Liver (tissue), 9 donors: Measurements from ENCODE around the gene PTPMT1. TPM values are rescaled to one million over a fixed set of nuclear protein-coding genes. Genes with fewer than 3 reads are reported as not detected.

Experiments used
- DNase-seq: peaks from one replicate; pipeline ENCODE4 v3.0.0-alpha.2; 2017; ENCODE audit warnings: low spot score
- H3K27ac ChIP-seq, 2 donors: one replicate each; pipeline ENCODE4 v1.7.0; 2013; ENCODE audit warnings: inconsistent platforms in 2 of 2, low read length in 2 of 2, control low read depth in 1 of 2, low read depth in 1 of 2, mild to moderate bottlenecking in 1 of 2
- H3K27me3 ChIP-seq, 4 donors: one replicate each; pipeline versions ENCODE4 v1.6.1 to v1.7.0; 2013; ENCODE audit warnings: low read length in 3 of 4, inconsistent platforms in 1 of 4, mild to moderate bottlenecking in 1 of 4, moderate library complexity in 1 of 4; ENCODE audit not compliant: control insufficient read depth in 4 of 4, insufficient read depth in 4 of 4
- H3K36me3 ChIP-seq, 4 donors: one replicate each; pipeline versions ENCODE4 v1.6.1 to v1.7.0; 2013; ENCODE audit warnings: low read length in 3 of 4, mild to moderate bottlenecking in 3 of 4, low read depth in 1 of 4, moderate library complexity in 1 of 4; ENCODE audit not compliant: control insufficient read depth in 4 of 4, insufficient read depth in 3 of 4
- H3K4me1 ChIP-seq, 4 donors: one replicate each; pipeline versions ENCODE4 v1.6.1 to v1.7.0; 2013; ENCODE audit warnings: low read length in 3 of 4, mild to moderate bottlenecking in 3 of 4, moderate library complexity in 1 of 4; ENCODE audit not compliant: control insufficient read depth in 4 of 4, insufficient read depth in 4 of 4
- H3K4me3 ChIP-seq, 3 donors: one replicate each; pipeline versions ENCODE4 v1.6.1 to v1.7.0; 2013; ENCODE audit warnings: low read length in 3 of 3, control low read depth in 1 of 3, low read depth in 1 of 3, mild to moderate bottlenecking in 1 of 3
- H3K9ac ChIP-seq, 2 donors: one replicate each; pipeline ENCODE4 v1.7.0; 2013; ENCODE audit warnings: low read length in 2 of 2, mild to moderate bottlenecking in 2 of 2, moderate library complexity in 2 of 2, control low read depth in 1 of 2, low read depth in 1 of 2
- H3K9me3 ChIP-seq, 4 donors: one replicate each; pipeline versions ENCODE4 v1.6.1 to v1.7.0; 2013; ENCODE audit warnings: low read length in 3 of 4; ENCODE audit not compliant: control insufficient read depth in 4 of 4
- EGR1 ChIP-seq, 2 donors: IDR thresholded peaks; 2 replicates each; pipeline ENCODE4 v1.6.1; 2016 to 2018; ENCODE audit warnings: antibody characterized with exemption in 2 of 2, low read depth in 2 of 2
- FOXA1 ChIP-seq: IDR thresholded peaks from 2 replicates; pipeline ENCODE4 v1.6.1; 2016; ENCODE audit warnings: antibody characterized with exemption
- FOXA2 ChIP-seq: IDR thresholded peaks from 2 replicates; pipeline ENCODE4 v1.6.1; 2016; ENCODE audit warnings: antibody characterized with exemption
- GABPA ChIP-seq, 2 donors: IDR thresholded peaks in 1 of 2; conservative IDR thresholded peaks in 1 of 2; 2 replicates each; pipeline ENCODE4 v1.6.1; 2016; ENCODE audit warnings: antibody characterized with exemption in 2 of 2, mild to moderate bottlenecking in 1 of 2, moderate library complexity in 1 of 2
- HNF4A ChIP-seq, 2 donors: conservative IDR thresholded peaks; 2 replicates each; pipeline ENCODE4 v1.6.1; 2016; ENCODE audit warnings: antibody characterized with exemption in 2 of 2, mild to moderate bottlenecking in 2 of 2
- HNF4G ChIP-seq: IDR thresholded peaks from 2 replicates; pipeline ENCODE4 v1.6.1; 2016; ENCODE audit warnings: antibody characterized with exemption
- JUND ChIP-seq, 2 donors: IDR thresholded peaks; 2 replicates each; pipeline ENCODE4 v1.6.1; 2016; ENCODE audit warnings: antibody characterized with exemption in 2 of 2
- NR2F2 ChIP-seq: IDR thresholded peaks from 2 replicates; pipeline ENCODE4 v1.6.1; 2016; ENCODE audit warnings: antibody characterized with exemption
- RAD21 ChIP-seq, 2 donors: IDR thresholded peaks; 2 replicates each; pipeline ENCODE4 v1.6.1; 2016; ENCODE audit warnings: antibody characterized with exemption in 2 of 2, mild to moderate bottlenecking in 2 of 2
- REST ChIP-seq: IDR thresholded peaks from 2 replicates; pipeline ENCODE4 v1.6.1; 2016; ENCODE audit warnings: antibody characterized with exemption, mild to moderate bottlenecking
- RXRA ChIP-seq, 2 donors: IDR thresholded peaks; 2 replicates each; pipeline ENCODE4 v1.6.1; 2017 to 2018; ENCODE audit warnings: antibody characterized with exemption in 2 of 2, mild to moderate bottlenecking in 1 of 2
- SP1 ChIP-seq: IDR thresholded peaks from 2 replicates; pipeline ENCODE4 v1.6.1; 2018; ENCODE audit warnings: antibody characterized with exemption, mild to moderate bottlenecking
- TAF1 ChIP-seq: conservative IDR thresholded peaks from 2 replicates; pipeline ENCODE4 v1.6.1; 2016; ENCODE audit warnings: antibody characterized with exemption, mild to moderate bottlenecking
- YY1 ChIP-seq: IDR thresholded peaks from 2 replicates; pipeline ENCODE4 v1.6.1; 2016; ENCODE audit warnings: antibody characterized with exemption, mild to moderate bottlenecking
- WGBS: extraction: QIAGEN DNeasy Blood & Tissue Kit; methylation state at CpG from one replicate; pipeline ENCODE4 v1.1.7; 2013; 5-methylcytosine and 5-hydroxymethylcytosine counted together
- polyA plus RNA-seq, 2 donors: library from polyadenylated mRNA; stranded (reverse) in 1 of 2; unstranded in 1 of 2; fragments of 200-250 nt in 1 of 2; fragments of >200 nt in 1 of 2; fragmentation: Nextera tagmentation in 1 of 2; extraction: Ambion mirVana in 1 of 2; gene quantifications; one replicate each; pipeline versions ENCODE4 v1.2.1 to v1.2.3, GENCODE V29; 2013 to 2015
- total RNA-seq, 2 donors: library from RNA; depleted of rRNA; stranded (reverse); fragments of >200 nt; gene quantifications; one replicate each; pipeline ENCODE4 v1.2.3, GENCODE V29; 2014
- TF ChIP-seq, protein P1 (sequence below): fragments of 150-350 bp; IDR thresholded peaks from 2 replicates; pipeline ENCODE4 v1.5.1; 2017; ENCODE audit warnings: improper control_type of control experiment, low read depth, low read length; ENCODE audit not compliant: missing input control
- TF ChIP-seq, protein P2 (sequence below): IDR thresholded peaks from 2 replicates; pipeline ENCODE4 v1.6.1; 2016; ENCODE audit warnings: antibody characterized with exemption
- TF ChIP-seq, protein P3 (sequence below): IDR thresholded peaks from 2 replicates; pipeline ENCODE4 v1.6.1; 2016; ENCODE audit warnings: antibody characterized with exemption
- TF ChIP-seq, protein P4 (sequence below): IDR thresholded peaks from 2 replicates; pipeline ENCODE4 v1.6.1; 2016; ENCODE audit warnings: antibody characterized with exemption
- donor health status: healthy.
- donor health status: healthy.
- donor health status: healthy.
- donor health status: healthy.
- donor health status: healthy.

The PTPMT1 gene
- total and polyA plus RNA-seq, 4 donors: 28.7 to 40.4 (median 33.5) TPM

DNA sequence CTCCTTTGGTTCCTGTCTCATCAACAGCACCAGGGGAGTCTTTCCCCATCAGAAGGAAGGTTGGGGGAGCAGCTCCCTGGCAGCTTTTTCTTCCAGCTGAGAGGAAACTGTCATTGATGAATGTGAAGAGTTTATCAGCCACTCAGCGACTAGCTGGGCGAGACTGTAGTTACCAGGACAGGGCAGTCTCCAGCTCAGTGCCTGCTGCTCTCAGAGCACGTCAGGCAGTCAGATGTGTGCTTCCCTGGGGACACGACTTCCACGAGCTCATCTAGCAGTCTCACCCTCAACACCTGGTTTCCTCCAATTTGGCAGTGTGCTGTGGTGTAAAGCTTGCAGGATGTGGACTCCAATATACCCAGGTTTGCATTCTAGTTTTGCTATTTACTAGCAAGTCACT is 41.3 kb downstream of the PTPMT1 start:
- WGBS: 80% methylated on average over 5 of the region's 5 CpGs
- Histone ChIP-seq H3K27me3 (no peaks in the 10 kb centered on the region), H3K9me3 (no peaks in the 10 kb centered on the region), H3K9ac (no peak overlapping the region), H3K27ac (no peak overlapping the region), H3K4me3 (no peak overlapping the region), H3K36me3 (peaks cover 0 to 12% (median 6%) of the 10 kb centered on the region in 4 donors), H3K4me1 (no peaks in the 10 kb centered on the region)
- no peak for DNase-seq
- TF ChIP-seq HNF4G: no peak
- TF ChIP-seq GABPA (IDR thresholded peaks at IDR 0.05 in 1 of 2, conservative IDR thresholded peaks at IDR 0.05 in 1 of 2): no peak
- TF ChIP-seq FOXA2: no peak
- TF ChIP-seq YY1: no peak
- TF ChIP-seq SP1: no peak
- no peak for TF ChIP-seq RAD21 (IDR thresholded peaks at IDR 0.05)
- TF ChIP-seq EGR1 (IDR thresholded peaks at IDR 0.05; ENCODE audit: low read depth in 2 of 2): no peak
- TF ChIP-seq, protein P1, sequence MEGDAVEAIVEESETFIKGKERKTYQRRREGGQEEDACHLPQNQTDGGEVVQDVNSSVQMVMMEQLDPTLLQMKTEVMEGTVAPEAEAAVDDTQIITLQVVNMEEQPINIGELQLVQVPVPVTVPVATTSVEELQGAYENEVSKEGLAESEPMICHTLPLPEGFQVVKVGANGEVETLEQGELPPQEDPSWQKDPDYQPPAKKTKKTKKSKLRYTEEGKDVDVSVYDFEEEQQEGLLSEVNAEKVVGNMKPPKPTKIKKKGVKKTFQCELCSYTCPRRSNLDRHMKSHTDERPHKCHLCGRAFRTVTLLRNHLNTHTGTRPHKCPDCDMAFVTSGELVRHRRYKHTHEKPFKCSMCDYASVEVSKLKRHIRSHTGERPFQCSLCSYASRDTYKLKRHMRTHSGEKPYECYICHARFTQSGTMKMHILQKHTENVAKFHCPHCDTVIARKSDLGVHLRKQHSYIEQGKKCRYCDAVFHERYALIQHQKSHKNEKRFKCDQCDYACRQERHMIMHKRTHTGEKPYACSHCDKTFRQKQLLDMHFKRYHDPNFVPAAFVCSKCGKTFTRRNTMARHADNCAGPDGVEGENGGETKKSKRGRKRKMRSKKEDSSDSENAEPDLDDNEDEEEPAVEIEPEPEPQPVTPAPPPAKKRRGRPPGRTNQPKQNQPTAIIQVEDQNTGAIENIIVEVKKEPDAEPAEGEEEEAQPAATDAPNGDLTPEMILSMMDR: no peak
- TF ChIP-seq, protein P2, sequence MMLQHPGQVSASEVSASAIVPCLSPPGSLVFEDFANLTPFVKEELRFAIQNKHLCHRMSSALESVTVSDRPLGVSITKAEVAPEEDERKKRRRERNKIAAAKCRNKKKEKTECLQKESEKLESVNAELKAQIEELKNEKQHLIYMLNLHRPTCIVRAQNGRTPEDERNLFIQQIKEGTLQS: no peak
- no peak for TF ChIP-seq TAF1
- no peak for TF ChIP-seq FOXA1
- TF ChIP-seq RXRA (IDR thresholded peaks at IDR 0.05): no peak
- TF ChIP-seq, protein P3, sequence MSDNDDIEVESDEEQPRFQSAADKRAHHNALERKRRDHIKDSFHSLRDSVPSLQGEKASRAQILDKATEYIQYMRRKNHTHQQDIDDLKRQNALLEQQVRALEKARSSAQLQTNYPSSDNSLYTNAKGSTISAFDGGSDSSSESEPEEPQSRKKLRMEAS: no peak
- TF ChIP-seq, protein P4, sequence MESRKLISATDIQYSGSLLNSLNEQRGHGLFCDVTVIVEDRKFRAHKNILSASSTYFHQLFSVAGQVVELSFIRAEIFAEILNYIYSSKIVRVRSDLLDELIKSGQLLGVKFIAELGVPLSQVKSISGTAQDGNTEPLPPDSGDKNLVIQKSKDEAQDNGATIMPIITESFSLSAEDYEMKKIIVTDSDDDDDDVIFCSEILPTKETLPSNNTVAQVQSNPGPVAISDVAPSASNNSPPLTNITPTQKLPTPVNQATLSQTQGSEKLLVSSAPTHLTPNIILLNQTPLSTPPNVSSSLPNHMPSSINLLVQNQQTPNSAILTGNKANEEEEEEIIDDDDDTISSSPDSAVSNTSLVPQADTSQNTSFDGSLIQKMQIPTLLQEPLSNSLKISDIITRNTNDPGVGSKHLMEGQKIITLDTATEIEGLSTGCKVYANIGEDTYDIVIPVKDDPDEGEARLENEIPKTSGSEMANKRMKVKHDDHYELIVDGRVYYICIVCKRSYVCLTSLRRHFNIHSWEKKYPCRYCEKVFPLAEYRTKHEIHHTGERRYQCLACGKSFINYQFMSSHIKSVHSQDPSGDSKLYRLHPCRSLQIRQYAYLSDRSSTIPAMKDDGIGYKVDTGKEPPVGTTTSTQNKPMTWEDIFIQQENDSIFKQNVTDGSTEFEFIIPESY: no peak
- no peak for TF ChIP-seq NR2F2
- no peak for TF ChIP-seq REST
- no peak for TF ChIP-seq JUND (IDR thresholded peaks at IDR 0.05)
- no peak for TF ChIP-seq HNF4A (conservative IDR thresholded peaks at IDR 0.05)
